Muscle of leg (tissue), 11 donors: ENCODE measurements around the gene MB21D2. TPM values are rescaled to one million over a fixed set of nuclear protein-coding genes. Genes with fewer than 3 reads are reported as not detected.

Source experiments
- DNase-seq: peaks from one replicate; pipeline ENCODE4 v3.0.0; 2013
- H3K27ac ChIP-seq: one replicate; pipeline ENCODE4 v1.5.1; 2013; ENCODE audit warnings: mild to moderate bottlenecking, low read length, control low read depth
- H3K27me3 ChIP-seq: one replicate; pipeline ENCODE4 v1.6.1; 2013; ENCODE audit warnings: low read length; ENCODE audit not compliant: control insufficient read depth, insufficient read depth
- H3K36me3 ChIP-seq: one replicate; pipeline ENCODE4 v1.6.1; 2013; ENCODE audit warnings: low read length; ENCODE audit not compliant: control insufficient read depth, insufficient read depth
- H3K4me1 ChIP-seq: one replicate; pipeline ENCODE4 v1.6.1; 2013; ENCODE audit warnings: low read length; ENCODE audit not compliant: control insufficient read depth, insufficient read depth
- H3K4me3 ChIP-seq: one replicate; pipeline ENCODE4 v1.5.1; 2013; ENCODE audit warnings: low read length, control low read depth
- H3K9me3 ChIP-seq: replicated peaks from 2 replicates; pipeline ENCODE4 v1.6.1; 2013; ENCODE audit warnings: low read depth, low read length; ENCODE audit not compliant: control insufficient read depth
- WGBS: methylation state at CpG from one replicate; pipeline ENCODE4 v1.1.5; 2013; ENCODE audit warnings: missing lambda C conversion rate; ENCODE audit not compliant: insufficient coverage; 5-methylcytosine and 5-hydroxymethylcytosine counted together
- polyA plus RNA-seq, 8 donors: library from polyadenylated mRNA; unstranded; fragments of 120-200 nt; gene quantifications; one replicate each; pipeline versions ENCODE4 v1.2.1 to v1.2.3, GENCODE V29; 2013; ENCODE audit warnings: inconsistent platforms in 1 of 8, low replicate concordance in 1 of 8; ENCODE audit not compliant: insufficient read length in 8 of 8, insufficient read depth in 1 of 8
- total RNA-seq: library from RNA; stranded (reverse); fragments of 120-200 nt; gene quantifications from one replicate; pipeline ENCODE4 v1.2.4, GENCODE V29; 2013

Gene MB21D2
- total and polyA plus RNA-seq, 9 donors = 11.1 to 16.4 (median 15.8) TPM

DNA sequence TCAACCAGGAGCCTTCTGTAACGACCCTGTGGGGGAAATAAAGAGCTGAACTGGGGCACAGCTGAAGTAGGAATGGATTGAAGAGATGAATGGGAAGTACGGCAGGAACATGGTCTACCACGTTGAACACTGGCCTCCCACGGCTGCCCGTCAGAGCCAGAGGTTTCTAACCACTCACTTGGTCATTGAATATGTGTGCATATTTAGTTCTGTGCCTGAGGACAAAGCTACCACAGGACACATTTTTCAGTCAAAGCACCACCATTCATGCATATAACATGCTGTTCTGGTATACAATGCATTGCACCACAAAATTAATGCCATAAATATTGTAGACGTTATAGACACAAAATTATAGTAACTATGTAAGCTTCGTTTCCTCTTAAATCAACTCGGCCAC lies 75.5 kb downstream of the MB21D2 start:
- Histone ChIP-seq H3K9me3 (no peaks in the 10 kb centered on the region), H3K4me1 (peaks cover 21% of the 10 kb centered on the region), H3K27me3 (no peaks in the 10 kb centered on the region), H3K4me3 (no peak overlapping the region), H3K27ac (no peak overlapping the region), H3K36me3 (no peaks in the 10 kb centered on the region)
- DNase-seq = no peak
- 45% methylated on average over 1 of the region's 8 CpGs for WGBS

DNA sequence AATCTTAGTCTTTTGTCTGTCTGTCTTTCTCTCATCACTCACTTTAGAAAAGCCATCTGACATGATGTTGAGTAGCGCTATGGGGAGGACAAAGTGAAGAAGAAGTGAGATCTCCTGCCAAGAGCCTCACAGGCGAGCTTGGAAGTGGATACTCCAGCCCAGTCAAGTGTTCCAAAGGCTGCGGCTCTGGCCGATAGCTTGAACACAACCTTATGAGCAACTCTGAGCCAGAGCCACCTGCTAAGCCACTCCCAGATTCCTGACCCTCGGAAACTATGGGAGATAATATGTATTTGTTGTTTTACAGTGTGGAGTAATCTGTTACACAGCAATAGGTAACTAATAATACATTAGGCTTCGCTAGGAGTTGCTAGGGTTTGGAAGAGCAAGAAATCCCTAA lies 76.2 kb downstream of the MB21D2 start:
- peaks cover 20% of the 10 kb centered on the region for H3K4me1 ChIP-seq
- WGBS = 81% methylated on average over 3 of the region's 6 CpGs
- H3K9me3 ChIP-seq = no peaks in the 10 kb centered on the region
- no peak for DNase-seq
- H3K27ac ChIP-seq = no peak overlapping the region
- no peaks in the 10 kb centered on the region for H3K36me3 ChIP-seq
- H3K4me3 ChIP-seq = no peak overlapping the region
- H3K27me3 ChIP-seq = no peaks in the 10 kb centered on the region

DNA sequence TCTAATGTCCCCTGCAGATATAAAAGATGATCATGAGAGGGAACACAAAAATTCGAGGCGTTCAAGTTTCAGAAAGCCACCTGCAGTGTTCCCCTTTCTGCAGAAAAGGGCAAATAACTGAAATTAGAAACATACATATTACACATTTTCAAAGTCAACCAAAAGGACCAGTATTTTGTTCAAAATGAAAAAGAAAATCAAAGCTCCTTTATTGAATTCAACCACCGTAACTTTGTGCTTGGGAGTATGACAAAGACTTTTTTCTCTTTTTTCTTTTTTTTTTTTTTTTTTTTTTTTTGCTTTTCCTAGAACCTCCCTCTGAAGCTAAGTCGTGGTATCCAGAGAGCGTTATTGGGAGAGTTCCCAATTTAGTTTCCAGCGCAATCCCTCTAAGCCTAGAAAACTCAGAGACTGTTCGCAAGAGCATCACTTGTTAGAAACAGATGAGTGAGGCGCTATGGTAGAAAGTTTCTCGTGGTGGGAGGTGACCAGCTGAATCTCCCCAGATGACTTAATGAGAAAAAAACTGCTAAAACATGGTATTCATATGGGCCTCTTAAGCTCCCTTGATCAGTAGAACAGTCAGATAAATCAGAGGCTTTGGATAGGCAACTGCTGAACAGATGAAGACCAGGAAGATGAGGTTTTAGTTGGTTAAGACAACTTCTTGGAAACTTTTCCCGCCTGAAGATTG lies 77.4 kb downstream of the MB21D2 start:
- WGBS = no CpG with 5 or more reads among the region's 10 CpGs
- H3K27ac ChIP-seq = no peak overlapping the region
- no peak for DNase-seq
- no peak overlapping the region for H3K4me3 ChIP-seq
- H3K9me3 ChIP-seq = no peaks in the 10 kb centered on the region
- H3K27me3 ChIP-seq = no peaks in the 10 kb centered on the region
- no peaks in the 10 kb centered on the region for H3K36me3 ChIP-seq
- peaks cover 21% of the 10 kb centered on the region for H3K4me1 ChIP-seq

DNA sequence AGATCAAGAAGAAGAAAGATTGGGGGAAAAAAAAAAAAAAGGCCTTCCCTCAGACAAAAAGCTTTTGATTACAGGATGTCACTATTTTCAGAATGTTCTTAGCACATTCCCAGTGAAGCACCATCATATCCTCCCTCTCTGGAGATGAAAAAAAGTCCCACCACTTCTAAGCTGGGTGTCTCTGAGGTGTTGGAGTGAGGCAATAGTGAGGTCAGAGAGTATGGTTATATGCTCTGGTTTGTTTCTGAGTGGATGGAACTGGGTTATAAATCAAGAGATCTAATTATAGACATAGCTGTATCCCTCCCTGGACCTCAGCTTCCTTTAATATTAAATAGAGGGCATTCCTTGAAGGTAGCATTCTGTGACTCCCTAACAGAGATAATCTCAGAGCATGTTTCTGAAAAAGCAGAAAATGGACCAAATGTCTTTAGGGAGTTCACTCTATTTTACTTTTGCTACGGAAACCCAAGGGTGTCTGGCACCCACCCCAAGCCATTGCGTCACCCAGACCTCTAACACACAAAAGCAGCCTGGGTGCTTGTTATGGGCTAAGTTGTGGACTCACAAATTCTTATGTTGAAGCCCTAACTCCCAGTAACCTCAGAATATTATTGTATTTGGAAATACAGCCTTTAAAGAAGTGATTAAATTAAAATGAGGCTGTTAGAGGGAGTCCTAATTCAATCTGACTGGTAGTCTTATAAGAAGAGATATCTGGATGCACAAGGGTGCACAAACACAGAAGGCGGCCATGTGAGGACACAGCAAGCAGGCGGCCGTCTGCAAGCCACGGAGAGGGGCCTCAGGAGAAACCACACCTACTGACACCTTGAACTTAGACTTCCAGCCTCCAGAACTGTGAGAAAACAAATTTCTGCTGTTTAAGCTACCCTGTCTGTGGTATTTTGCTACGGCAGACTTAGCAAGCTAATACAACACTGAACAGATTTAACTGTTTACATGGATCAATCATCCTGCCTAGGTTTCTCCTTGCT lies 81.5 kb downstream of the MB21D2 start:
- Histone ChIP-seq H3K4me3 (no peak overlapping the region), H3K27me3 (no peaks in the 10 kb centered on the region), H3K4me1 (peaks cover 17% of the 10 kb centered on the region), H3K9me3 (no peaks in the 10 kb centered on the region), H3K36me3 (no peaks in the 10 kb centered on the region), H3K27ac (no peak overlapping the region)
- DNase-seq = no peak
- WGBS = 100% methylated on average over 1 of the region's 7 CpGs

DNA sequence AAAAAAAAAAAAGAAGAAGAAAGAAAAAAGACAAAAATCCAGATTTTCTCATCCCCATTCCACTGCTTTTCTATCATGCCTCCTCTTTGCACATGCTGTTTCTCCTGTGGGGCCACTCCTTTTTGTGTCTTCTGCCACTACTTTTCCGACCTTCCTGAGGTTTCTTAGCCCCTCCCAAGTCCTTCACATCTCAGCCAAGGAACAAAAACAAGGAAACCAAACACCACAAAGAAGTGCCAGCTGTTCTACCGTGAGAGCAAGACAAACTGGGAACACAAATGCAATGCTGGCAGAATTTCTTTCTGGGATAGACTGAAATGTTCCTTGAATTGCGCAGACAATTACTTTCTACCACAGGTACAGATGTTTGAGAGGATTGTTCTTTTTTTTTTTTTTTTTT lies 83.2 kb downstream of the MB21D2 start:
- WGBS = 33% methylated on average over 1 of the region's 3 CpGs
- H3K27me3 ChIP-seq = no peaks in the 10 kb centered on the region
- peaks cover 31% of the 10 kb centered on the region for H3K4me1 ChIP-seq
- H3K36me3 ChIP-seq = no peaks in the 10 kb centered on the region
- no peak overlapping the region for H3K27ac ChIP-seq
- no peaks in the 10 kb centered on the region for H3K9me3 ChIP-seq
- H3K4me3 ChIP-seq = no peak overlapping the region
- peak; percentile 50 for DNase-seq

DNA sequence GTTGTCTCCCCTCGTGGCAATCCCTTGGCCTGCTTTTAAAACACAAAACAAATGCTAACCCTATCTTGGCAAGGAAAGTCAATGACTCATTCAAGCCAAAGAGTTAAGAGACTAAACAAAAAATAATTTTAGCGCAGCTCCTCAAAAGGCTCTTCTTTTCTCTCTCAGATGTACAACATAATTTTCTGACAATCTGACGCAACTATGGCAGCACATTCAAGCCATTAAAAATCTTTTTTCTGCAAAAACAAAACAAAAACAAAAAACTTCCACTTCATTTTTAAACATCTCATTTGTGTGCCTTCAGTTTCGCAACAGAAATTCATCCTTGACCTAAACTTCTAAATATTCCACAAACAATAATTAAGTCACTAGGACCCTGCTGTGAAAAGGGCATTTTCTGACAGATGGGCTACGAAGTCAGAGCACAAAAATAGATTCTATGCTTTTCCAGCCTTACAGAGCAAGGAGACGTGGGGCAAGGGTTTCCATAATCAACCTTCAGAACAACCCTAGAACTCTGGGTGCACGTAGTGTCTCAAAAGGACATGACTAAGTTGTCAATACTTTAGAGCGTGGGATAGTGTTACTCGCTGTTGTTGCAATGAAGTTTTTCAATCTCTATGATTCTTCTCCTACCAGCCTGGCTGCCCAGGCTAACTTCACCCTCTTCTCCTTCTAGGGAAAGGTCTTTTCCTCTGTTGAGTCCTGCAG lies 84.3 kb downstream of the MB21D2 start:
- H3K27me3 ChIP-seq = no peaks in the 10 kb centered on the region
- WGBS = 65% methylated on average over 6 of the region's 9 CpGs
- peaks cover 31% of the 10 kb centered on the region for H3K4me1 ChIP-seq
- no peaks in the 10 kb centered on the region for H3K9me3 ChIP-seq
- DNase-seq = peak; percentile 69
- no peak overlapping the region for H3K4me3 ChIP-seq
- H3K36me3 ChIP-seq = no peaks in the 10 kb centered on the region
- no peak overlapping the region for H3K27ac ChIP-seq

DNA sequence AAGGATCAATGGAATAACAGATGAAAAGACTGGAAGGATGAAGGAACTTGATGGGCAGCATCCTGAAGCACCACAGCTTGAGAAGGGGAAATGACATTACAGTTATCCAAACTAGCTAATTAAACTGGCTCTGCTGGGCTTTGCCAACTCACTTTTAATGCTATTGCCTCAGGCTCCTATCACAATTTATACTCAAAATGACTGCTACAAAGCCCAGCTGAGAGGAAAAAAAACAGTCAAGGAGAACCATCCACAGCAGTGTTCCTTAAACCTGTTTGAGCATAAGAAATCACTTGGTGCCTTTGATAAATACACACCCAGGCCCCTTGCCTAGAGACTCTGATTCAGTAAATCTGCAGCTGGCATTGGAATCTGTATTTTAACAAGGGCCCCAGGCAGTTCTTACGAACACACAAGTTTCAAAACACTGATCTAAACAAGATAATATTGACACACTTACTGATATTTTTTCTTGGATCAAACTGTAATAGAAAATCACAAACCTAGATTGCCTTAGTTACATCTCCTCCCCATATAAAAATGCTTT lies 85.8 kb downstream of the MB21D2 start:
- peaks cover 34% of the 10 kb centered on the region for H3K4me1 ChIP-seq
- no CpG with 5 or more reads among the region's 1 CpG for WGBS
- H3K4me3 ChIP-seq = no peak overlapping the region
- no peaks in the 10 kb centered on the region for H3K9me3 ChIP-seq
- no peaks in the 10 kb centered on the region for H3K27me3 ChIP-seq
- DNase-seq = no peak
- H3K36me3 ChIP-seq = no peaks in the 10 kb centered on the region
- H3K27ac ChIP-seq = no peak overlapping the region

DNA sequence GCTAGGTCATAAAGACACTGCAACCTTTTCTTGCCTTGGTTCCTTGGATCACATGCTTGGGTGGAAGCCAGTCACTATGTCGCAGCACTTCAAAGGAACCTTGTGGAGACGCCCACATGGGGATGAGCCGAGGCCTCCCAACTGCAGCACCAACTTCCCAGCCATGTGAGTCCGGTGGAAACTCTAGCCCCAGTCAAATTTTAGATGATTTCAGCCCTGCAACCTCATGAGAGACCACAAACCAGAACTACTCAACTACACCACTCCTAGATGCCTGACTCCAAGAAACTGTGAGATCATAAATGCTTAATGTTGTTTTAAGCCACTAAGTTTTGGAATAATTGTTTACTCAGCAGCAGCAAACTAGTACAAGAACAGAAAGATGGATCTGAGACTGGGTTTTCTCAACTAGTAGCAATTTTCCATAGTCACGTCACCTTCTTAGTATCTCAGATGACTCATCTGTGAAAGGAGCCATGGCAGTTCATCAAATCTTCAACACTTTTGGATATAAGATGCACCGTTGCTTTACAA lies 86.5 kb downstream of the MB21D2 start:
- Histone ChIP-seq H3K27me3 (no peaks in the 10 kb centered on the region), H3K4me1 (peaks cover 35% of the 10 kb centered on the region), H3K36me3 (no peaks in the 10 kb centered on the region), H3K27ac (peak overlapping the region; percentile 66), H3K9me3 (no peaks in the 10 kb centered on the region), H3K4me3 (no peak overlapping the region)
- DNase-seq = peak; percentile 49
- WGBS = 63% methylated on average over 4 of the region's 6 CpGs

DNA sequence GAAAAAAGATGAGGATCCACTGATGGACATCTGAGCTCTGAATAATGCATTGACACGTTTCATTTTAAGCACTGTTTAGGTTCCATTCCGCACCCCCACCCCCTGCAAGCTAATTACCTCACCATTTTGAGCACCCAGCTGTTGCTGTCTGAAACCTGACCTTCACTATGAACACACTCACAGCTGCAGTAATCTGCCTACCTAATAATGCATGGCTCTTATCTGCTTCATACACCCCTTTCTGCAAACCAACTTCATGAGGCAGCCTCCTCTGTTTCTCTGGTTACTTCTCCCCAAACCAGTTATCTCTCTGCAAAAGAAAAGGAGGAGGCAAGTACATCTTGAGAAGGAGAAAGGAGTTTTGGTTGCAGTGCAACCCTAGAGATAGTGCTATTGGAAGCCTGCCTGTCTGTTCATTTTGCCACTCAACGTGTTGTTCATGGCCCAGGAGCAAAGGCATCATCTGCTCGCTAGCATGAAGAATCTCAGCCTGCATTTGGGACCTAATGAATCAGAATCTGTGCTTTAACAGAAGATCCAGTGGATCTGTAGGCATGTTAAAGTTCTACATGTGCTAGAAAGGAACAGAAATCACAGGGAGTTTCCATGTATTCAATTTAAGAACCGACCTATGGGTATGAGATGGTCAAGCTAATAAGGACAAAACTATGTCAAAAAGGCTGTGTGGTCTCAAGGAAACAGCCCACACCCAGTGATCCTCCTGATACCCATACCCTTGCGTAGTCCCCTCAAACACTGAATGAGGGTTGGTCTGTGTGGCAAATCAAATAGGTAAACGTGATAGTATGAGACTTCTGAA lies 87.2 kb downstream of the MB21D2 start:
- Histone ChIP-seq H3K4me1 (peaks cover 37% of the 10 kb centered on the region), H3K36me3 (no peaks in the 10 kb centered on the region), H3K4me3 (no peak overlapping the region), H3K27ac (peak overlapping the region; percentile 66), H3K27me3 (no peaks in the 10 kb centered on the region), H3K9me3 (no peaks in the 10 kb centered on the region)
- peak; percentile 65 for DNase-seq
- 77% methylated on average over 5 of the region's 7 CpGs for WGBS
